ENCODE data around the gene PSENEN.
"Not testable (repeated sequence)": the region's sequence is repeated elsewhere in the genome, so short reads cannot be mapped to it uniquely, and the experiment has no call there.

Gene PSENEN

DNA sequence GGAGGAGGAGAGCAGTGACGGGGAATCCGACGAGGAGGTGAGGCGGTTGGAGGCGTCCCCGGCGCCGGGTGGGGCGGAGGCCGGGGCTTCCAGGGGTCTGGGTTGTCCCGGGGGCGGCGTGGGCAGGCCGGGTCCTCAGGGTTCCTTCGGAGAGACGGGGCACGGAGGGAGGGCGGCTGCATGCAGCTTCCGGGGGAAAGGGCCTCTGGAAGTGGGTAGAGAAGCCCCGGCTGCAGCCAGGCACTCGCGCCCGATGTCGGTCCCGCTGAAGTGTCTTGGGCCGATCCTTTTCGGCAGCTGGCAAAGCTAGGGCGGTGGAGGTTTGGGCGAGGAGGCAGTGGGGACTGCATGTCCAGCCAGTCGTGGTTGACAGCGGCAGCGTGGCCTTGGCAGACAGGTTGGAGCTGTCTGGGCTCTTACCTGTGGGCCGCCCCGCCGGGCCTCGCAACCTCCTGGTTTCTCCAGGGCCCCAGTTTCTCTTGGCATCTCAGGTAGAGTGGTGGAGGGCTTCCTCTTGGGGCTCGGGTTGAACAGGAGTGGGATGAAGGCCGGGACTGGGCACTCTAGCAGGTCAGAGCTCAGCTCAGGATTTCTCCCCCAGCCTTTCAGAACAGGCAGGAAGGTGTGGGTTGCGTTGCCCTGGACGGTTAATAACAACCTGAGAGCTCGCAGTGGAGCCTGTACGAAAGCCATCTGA is 27.0 kb upstream of the PSENEN start:
- DNase-seq (ENCODE audit: low read depth): peak; percentile 36

- DNase-seq (ENCODE audit: low read depth): no peak
Measured at GRCh38 chr19:35719402-35720162, 25.9 kb upstream of the PSENEN start.

GRCh38 chr19:35720163-35720524 is 25.3 kb upstream of the PSENEN start:
- no peak for DNase-seq (ENCODE audit: low read depth)

GRCh38 chr19:35720648-35721047 is 24.8 kb upstream of the PSENEN start:
- DNase-seq (ENCODE audit: low read depth): no peak

DNA sequence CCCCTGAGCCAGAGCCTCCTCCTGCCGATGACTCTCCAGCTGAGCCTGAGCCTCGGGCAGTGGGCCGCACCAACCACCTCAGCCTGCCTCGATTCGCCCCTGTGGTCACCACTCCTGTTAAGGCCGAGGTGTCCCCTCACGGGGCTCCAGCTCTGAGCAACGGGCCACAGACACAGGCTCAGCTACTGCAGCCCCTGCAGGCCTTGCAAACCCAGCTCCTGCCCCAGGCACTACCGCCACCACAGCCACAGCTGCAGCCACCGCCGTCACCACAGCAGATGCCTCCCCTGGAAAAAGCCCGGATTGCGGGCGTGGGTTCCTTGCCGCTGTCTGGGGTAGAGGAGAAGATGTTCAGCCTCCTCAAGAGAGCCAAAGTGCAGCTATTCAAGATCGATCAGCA is 24.1 kb upstream of the PSENEN start:
- DNase-seq (ENCODE audit: low read depth): no peak

GRCh38 chr19:35722461-35722860 is 23.0 kb upstream of the PSENEN start:
- no peak for DNase-seq (ENCODE audit: low read depth)

GRCh38 chr19:35722897-35723296 is 22.6 kb upstream of the PSENEN start:
- DNase-seq (ENCODE audit: low read depth): no peak

GRCh38 chr19:35723671-35724070 is 21.8 kb upstream of the PSENEN start:
- no peak for DNase-seq (ENCODE audit: low read depth)

DNA sequence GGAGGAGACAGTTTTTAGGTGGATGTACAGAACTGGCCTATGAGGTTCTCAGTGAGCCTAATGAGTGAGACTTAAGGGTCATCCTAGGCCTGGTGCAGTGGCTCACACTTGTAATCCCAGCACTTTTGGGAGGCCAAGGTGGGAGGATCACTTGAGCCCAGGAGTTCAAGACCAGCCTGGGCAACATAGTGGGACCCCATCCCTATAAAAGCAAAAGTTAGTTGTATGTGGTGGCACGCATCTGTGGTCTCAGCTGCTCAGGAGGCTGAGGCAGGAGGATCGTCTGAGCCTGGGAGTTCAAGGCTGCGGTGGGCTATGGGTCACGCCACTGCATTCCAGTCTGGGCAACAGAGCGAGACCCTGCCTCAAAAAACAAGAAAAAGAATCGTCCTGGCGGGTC is 21.3 kb upstream of the PSENEN start:
- not testable (repeated sequence) for DNase-seq (ENCODE audit: low read depth)

DNA sequence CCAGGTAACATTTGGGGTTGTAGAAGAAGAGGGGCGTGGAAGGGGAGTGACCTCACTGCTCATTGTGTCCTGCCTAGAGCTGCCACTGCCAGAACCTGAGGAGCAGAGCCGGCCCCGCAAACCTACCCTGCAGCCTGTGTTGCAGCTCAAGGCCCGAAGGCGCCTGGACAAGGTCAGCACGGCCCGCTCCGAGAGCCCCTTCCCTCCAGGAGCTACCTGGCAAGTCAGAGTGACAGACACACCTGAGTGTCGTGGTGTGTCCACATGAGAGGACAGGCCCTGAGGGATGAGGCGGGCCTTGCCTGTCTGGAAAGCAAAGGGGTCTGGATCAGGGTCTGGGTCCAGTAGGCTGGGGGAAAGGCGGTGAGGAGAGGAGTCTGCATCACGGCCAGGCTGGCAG is 20.9 kb upstream of the PSENEN start:
- DNase-seq (ENCODE audit: low read depth): no peak

DNA sequence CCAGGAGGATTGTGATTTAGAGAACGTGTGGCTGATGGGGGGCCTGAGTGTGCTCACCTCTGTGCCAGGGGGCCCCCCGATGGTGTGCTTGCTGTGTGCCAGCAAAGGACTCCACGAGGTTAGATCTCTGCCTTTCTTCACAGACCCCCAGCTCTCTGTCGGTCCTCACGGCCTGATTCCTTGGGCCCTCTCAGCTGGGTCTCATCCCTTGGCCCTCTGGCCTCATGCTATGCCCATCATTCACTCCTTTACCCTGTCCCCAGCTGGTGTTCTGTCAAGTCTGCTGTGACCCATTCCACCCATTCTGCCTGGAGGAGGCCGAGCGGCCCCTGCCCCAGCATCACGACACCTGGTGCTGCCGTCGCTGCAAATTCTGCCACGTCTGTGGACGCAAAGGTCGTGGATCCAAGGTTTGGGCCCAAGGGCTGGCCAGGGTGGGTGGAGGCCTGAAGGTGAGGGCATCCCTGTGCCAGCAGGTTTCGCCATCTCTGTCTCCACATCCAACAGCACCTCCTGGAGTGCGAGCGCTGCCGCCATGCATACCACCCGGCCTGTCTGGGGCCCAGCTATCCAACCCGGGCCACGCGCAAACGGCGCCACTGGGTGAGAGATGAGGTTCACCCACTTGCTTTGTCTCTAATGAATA is 20.1 kb upstream of the PSENEN start:
- no peak for DNase-seq (ENCODE audit: low read depth)

DNA sequence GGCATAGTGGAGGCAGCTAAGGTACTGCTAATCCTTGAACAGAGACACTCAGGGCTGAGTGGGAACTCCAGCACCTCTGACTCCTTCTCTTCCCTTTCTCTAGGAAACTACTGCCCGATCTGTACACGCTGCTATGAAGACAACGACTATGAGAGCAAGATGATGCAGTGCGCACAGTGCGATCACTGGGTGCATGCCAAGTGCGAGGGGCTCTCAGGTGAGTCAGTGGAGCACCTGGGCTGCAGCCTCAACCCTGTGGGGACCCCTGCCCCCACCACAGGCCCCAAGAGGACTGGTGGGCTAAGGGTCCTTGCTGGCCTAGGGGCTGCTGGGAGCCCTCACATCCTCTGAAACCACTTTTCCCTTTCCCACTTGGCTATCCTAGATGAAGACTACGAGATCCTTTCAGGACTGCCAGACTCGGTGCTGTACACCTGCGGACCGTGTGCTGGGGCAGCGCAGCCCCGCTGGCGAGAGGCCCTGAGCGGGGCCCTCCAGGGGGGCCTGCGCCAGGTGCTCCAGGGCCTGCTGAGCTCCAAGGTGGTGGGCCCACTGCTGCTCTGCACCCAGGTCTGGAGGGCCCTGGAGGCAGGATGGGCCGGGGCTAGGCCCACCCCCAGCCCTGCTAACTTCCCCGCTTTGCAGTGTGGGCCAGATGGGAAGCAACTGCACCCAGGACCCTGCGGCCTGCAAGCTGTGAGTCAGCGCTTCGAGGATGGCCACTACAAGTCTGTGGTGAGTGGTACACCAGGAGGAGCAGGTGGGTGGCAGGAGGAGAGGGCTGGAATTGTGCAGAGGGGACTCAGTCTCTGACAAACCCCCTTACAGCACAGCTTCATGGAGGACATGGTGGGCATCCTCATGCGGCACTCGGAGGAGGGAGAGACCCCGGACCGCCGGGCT is 18.1 kb upstream of the PSENEN start:
- DNase-seq (ENCODE audit: low read depth): no peak

DNA sequence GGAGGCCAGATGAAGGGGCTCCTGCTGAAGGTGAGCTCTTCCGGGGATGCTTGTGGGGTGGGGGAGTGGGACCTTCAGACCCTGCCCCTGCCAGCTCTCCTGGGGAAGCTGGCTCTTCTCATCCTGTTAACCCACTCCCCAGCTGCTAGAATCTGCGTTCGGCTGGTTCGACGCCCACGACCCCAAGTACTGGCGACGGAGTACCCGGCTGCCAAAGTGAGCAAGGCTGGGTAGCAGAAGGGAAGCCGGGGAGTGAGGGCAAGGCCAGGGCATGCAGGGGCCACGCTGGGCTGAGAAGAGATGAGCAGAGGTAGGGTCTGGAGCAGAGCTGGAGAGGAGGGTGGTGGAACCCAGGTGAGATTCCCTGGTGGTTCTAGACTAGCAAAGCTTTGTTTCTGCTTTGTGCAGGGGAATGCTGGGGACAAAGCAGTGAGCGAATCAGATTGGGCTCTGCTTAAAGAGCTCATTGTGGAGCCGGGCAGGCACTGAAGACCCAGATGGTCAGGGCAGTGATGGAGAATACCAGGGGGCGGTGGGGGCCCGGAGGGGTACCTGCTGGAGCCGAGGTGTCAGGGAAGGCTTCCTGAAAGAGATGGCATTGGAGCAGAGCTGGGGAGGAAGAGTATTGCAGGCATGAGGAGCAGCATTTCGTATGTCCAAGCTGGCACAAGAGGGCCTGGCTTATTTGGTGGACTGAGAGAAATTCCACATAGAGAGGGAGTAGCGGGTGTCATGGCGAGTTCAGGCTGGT is 17.3 kb upstream of the PSENEN start:
- DNase-seq (ENCODE audit: low read depth): no peak

GRCh38 chr19:35729021-35729420 is 16.4 kb upstream of the PSENEN start:
- no peak for DNase-seq (ENCODE audit: low read depth)

DNA sequence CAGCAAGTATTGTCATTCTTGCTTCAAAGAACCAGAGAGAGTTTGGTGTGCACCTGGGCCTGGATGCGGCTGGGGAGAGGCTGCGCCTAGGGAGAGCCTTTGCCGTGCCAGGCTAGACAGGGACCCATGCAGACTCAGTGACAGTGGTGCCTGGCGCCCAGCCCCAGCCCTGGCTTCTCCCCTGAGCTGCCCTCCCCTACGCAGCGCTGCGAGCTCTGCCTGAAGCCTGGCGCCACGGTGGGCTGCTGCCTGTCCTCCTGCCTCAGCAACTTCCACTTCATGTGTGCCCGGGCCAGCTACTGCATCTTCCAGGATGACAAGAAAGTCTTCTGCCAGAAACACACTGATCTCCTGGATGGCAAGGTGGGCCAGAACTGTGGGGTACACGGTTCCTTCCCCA is 15.7 kb upstream of the PSENEN start:
- DNase-seq (ENCODE audit: low read depth): no peak

DNA sequence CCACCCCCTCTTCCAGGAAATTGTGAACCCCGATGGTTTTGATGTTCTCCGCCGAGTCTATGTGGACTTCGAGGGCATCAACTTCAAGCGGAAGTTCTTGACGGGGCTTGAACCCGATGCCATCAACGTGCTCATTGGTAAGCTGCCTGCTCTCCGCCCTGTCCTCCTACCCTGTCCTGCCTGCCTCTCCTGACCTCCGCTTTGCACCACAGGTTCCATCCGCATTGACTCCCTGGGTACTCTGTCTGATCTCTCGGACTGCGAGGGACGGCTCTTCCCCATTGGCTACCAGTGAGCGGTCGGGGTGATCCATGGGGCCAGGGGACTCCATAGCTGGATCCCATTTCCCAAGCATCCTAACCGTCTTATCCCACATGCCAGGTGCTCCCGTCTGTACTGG is 15.1 kb upstream of the PSENEN start:
- DNase-seq (ENCODE audit: low read depth): no peak

- DNase-seq (ENCODE audit: low read depth): no peak
Measured at GRCh38 chr19:35731353-35731752, 14.1 kb upstream of the PSENEN start.

DNA sequence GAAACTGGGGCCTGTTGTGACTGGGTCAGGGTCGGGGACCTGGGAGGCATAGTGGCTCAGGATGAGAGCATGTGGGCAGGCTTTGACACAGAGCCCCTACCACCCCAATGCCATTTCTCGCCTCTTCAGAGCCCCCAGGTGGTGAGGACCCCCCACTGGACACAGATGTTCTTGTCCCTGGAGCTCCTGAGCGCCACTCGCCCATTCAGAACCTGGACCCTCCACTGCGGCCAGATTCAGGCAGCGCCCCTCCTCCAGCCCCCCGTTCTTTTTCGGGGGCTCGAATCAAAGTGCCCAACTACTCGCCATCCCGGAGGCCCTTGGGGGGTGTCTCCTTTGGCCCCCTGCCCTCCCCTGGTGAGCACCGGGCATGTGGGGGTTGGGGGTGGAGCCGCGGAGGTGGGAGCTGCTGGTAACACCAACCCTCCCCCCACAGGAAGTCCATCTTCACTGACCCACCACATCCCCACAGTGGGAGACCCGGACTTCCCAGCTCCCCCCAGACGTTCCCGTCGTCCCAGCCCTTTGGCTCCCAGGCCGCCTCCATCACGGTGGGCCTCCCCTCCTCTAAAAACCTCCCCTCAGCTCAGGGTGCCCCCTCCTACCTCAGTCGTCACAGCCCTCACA is 13.6 kb upstream of the PSENEN start:
- no peak for DNase-seq (ENCODE audit: low read depth)

GRCh38 chr19:35732540-35733179 is 12.8 kb upstream of the PSENEN start:
- no peak for DNase-seq (ENCODE audit: low read depth)
